Nucleus accumbens (tissue), 56 donors: ENCODE measurements around the gene SERPINB10.
"Not testable (repeated sequence)": the region's sequence is repeated elsewhere in the genome, so short reads cannot be mapped to it uniquely, and the experiment has no call there.

Experiments
- DNase-seq, 56 donors: peaks; one replicate each; lab custom pipeline; 2025; lab: John Stamatoyannopoulos, UW

The SERPINB10 gene

GRCh38 chr18:63940008-63940407 lies 32.2 kb downstream of the SERPINB10 start:
- DNase-seq: no peak

- not testable (repeated sequence) for DNase-seq
Observed at GRCh38 chr18:63940543-63941050, 32.8 kb downstream of the SERPINB10 start.

- no peak for DNase-seq
Observed at GRCh38 chr18:63947051-63947790, 39.5 kb downstream of the SERPINB10 start.

DNA sequence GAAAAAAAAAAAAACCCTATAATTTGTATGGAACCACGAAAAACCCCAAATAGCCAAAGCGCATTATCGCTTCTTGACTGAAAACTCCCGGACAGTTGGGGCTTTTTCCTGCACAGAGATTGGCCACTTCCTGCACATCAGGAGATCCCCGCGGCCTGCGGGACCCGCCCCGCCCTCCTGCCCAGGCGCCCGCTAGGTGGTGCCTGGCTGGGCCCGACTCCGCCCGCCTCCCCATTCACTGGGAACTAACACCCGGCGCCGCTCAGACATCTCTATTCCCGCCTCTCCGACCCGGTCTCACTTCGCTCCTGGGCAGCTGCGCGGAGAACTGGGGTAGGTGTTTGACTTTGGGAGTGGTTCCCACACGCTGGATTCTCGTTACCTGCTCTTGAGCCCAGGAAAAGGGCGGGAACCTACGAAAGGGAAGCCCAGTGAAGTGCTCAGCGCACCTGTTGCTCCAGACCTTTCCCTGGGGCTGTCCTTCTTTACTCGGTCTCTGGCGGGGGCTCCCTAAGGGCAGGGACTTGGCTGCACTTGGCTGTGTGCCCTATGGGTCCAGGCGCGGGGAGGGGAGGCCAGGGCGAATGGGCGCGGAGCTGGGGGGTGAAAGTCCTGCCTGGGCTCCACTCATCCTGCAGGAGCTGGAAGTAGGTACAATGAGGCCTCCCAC lies 41.4 kb downstream of the SERPINB10 start, which contains the start of gene HMSD:
HMSD (plus strand) TSS at position 234 of the 670 bp plus-strand sequence. CDS start 4,155 bp downstream, outside the sequence.
- peak in 40 of 56 donors; percentile 3 to 80 (median 36) for DNase-seq

- no peak for DNase-seq
Observed at GRCh38 chr18:63951302-63951705, 43.5 kb downstream of the SERPINB10 start.

DNA sequence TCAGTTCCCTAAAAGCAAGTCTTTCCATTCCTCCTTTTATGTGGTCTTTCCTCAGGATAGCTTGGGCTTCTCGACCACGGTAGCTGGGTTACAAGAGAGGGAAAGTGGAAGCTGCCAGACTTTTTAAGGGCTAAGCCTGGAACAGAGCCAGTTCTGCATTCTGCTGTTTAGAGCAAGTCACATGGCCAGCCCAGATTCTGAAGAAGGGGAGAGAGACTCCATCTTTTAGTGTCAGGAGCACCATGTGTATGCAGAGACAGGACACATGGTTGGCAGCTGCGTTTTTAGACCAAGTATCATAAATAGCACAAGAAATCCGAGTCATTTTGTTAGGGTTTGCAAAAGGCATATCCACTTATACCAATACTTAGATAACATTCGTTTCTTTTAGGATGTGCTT lies 46.1 kb downstream of the SERPINB10 start:
- DNase-seq: no peak

DNA sequence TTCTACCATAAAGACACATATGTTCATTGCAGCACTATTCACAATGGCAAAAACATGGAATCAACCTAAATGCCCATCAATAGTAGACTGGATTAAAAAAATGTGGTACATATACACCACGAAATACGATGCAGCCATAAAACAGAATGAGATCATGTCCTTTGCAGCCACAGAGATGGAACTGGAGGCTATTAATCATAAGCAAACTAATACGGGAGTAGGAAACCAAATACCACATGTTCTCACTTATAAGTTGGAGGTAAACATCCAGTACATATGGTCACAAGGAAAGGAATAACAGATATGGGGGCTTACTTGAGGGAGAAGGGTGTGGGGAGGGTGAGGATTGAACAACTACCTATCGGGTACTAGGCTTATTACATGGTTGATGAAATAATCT lies 49.0 kb downstream of the SERPINB10 start:
- no peak for DNase-seq

- no peak for DNase-seq
Observed at GRCh38 chr18:63960891-63961290, 53.1 kb downstream of the SERPINB10 start.

DNA sequence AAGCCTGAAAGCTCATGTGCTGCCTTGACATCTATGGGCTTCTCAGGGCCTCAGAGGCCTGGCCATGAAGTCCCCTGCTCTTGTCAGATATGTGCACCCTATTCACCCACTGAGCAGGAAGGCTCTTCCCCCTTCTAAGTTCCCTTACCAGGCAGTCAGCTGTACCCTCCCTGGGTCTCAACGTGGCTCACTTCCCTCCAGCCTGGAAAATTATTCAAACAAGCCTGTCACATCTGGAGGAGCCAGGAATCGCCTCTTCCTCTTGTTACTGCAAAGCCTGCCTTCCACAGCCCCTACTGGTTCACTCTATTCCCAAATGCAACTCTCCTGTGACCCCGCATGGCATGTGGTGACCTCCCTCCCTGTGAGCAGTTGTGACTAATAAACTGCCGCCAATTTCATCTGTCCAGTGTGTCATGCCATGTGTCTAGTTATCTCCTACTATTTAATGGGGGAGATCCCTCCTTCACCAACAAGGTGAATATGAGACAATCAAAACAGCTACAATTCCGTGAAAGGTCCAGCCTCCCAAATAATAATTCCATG lies 53.8 kb downstream of the SERPINB10 start:
- no peak for DNase-seq

DNA sequence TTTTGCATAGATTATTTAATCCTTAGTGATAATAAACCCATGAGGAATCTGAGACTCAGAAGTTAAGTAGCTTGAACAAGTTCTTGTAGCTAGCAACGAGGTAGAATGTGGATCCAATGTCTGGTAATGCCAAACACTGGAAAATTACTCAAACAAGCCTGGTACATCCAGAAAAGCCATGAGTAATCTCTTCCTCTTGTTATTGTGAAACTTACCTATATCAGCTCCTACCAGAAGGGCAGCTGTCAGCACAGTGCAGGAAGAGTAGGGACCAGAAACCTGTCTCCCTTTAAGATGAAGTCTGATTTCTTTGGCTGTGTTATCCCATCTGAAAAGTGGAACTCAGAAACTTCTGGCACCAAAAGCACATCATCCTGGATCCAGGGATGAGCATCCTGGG lies 54.4 kb downstream of the SERPINB10 start:
- DNase-seq: no peak

DNA sequence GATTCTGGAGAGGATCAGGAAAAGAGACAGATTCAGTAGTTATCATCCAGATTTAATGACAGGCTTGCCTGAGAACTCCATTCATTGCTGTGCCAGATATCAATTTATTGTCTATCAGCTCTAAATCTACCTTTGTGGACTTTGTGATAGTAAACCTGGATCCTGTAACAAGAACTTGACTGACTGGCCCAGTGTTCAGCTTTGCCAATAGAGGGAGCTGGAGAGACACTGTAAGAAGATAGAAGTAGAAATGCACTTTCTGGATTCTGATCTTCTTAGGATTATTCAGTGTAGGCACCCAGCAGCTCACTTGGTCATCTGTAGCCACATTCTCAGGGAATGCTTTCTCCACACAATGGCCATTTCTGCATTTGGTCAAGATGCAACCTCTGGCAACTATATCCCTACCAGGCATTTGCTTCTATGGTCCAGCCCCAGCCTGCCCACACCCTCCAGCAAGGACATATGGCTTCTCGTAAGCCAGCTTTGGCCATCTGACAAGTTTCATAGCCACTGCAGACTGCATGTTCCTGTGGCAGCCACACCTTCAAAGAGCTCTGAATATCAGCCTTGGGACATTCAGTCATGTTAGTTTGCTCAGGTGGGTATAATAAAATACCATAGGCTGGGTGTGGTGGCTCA lies 56.0 kb downstream of the SERPINB10 start:
- peak in 17 of 56 donors; percentile 2 to 50 (median 15) for DNase-seq

- no peak for DNase-seq
Observed at GRCh38 chr18:63964908-63965307, 57.1 kb downstream of the SERPINB10 start.

GRCh38 chr18:63965716-63966330 lies 58.1 kb downstream of the SERPINB10 start:
- DNase-seq: no peak

- DNase-seq: peak; percentile 72 to 96 (median 90)
Observed at GRCh38 chr18:63969942-63970808, 62.4 kb downstream of the SERPINB10 start, which contains the start of gene SERPINB8. SERPINB8 (plus strand) TSS chr18:63970081; CDS start chr18:63978309, 8,228 bp downstream.

GRCh38 chr18:63970809-63971205 lies 63.0 kb downstream of the SERPINB10 start:
- DNase-seq: peak in 21 of 56 donors; percentile 22 to 75 (median 53)

DNA sequence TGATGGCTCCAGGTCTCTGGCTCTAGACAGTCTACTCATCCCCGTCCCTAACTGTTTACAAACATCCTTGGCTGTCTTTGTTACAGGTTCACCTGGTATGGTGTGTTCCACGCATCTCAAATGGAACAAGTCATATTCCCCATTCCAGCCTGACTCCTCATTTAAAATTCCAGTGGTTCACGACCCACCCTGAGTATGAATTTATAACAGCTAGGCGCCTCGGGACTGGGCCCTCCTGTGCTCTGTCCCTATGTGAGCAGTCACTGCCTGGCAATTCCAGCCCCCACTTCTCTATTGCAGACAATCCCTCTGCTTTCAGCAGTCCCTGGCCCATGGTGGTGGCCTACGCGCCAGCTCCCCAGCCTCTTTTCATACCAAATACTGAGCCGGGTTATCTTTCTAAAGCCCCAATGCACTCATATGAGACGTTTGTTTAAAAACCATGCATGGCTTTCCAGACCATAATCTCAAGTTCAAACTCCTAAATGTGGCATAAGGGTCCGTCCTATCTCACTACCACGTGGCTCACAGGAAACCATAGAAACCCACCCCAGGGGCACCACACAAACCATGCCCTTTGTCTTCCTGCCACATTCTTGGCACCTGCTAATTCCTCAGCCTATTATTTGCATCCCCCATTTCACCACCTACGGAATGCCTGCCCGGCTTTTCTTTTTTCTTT lies 63.7 kb downstream of the SERPINB10 start:
- DNase-seq: peak in 4 of 56 donors; percentile 3 to 38 (median 28)

- DNase-seq: no peak
Observed at GRCh38 chr18:63972002-63972376, 64.2 kb downstream of the SERPINB10 start.

- peak in 4 of 56 donors; percentile 3 to 13 (median 8) for DNase-seq
Observed at GRCh38 chr18:63974991-63975390, 67.2 kb downstream of the SERPINB10 start.

- DNase-seq: no peak
Observed at GRCh38 chr18:63975628-63976027, 67.9 kb downstream of the SERPINB10 start.
